Skeletal muscle tissue (tissue), 4 donors: Measurements from ENCODE around the gene DUSP2. TPM values are rescaled to one million over a fixed set of nuclear protein-coding genes. Genes with fewer than 3 reads are reported as not detected.

Source experiments
- H3K27ac ChIP-seq: one replicate; pipeline ENCODE4 v1.7.0; 2013; ENCODE audit warnings: mild to moderate bottlenecking, low read depth, low read length, inconsistent platforms
- H3K27me3 ChIP-seq, 3 donors: one replicate each; pipeline ENCODE4 v1.7.0; 2013; ENCODE audit warnings: low read length in 3 of 3; ENCODE audit not compliant: control insufficient read depth in 3 of 3, insufficient read depth in 3 of 3
- H3K36me3 ChIP-seq, 3 donors: one replicate each; pipeline ENCODE4 v1.7.0; 2013; ENCODE audit warnings: low read length in 3 of 3; ENCODE audit not compliant: control insufficient read depth in 3 of 3, insufficient read depth in 3 of 3
- H3K4me1 ChIP-seq, 3 donors: one replicate each; pipeline ENCODE4 v1.7.0; 2013; ENCODE audit warnings: low read length in 3 of 3, mild to moderate bottlenecking in 3 of 3; ENCODE audit not compliant: control insufficient read depth in 3 of 3, insufficient read depth in 3 of 3
- H3K4me3 ChIP-seq, 3 donors: one replicate each; pipeline ENCODE4 v1.7.0; 2013; ENCODE audit warnings: low read length in 3 of 3
- H3K9ac ChIP-seq, 3 donors: one replicate each; pipeline ENCODE4 v1.7.0; 2013; ENCODE audit warnings: low read length in 3 of 3, mild to moderate bottlenecking in 3 of 3, moderate library complexity in 2 of 3, low read depth in 1 of 3
- H3K9me3 ChIP-seq, 3 donors: one replicate each; pipeline ENCODE4 v1.7.0; 2013; ENCODE audit warnings: low read length in 3 of 3; ENCODE audit not compliant: control insufficient read depth in 3 of 3
- total RNA-seq: library from RNA; depleted of rRNA; stranded (reverse); fragments of >200 nt; gene quantifications from one replicate; pipeline ENCODE4 v1.2.3, GENCODE V29; 2014
- donor health status: Osteomylitis.

The DUSP2 gene
- total RNA-seq, 1 donor from 2014 or later = 4.2 TPM

DNA sequence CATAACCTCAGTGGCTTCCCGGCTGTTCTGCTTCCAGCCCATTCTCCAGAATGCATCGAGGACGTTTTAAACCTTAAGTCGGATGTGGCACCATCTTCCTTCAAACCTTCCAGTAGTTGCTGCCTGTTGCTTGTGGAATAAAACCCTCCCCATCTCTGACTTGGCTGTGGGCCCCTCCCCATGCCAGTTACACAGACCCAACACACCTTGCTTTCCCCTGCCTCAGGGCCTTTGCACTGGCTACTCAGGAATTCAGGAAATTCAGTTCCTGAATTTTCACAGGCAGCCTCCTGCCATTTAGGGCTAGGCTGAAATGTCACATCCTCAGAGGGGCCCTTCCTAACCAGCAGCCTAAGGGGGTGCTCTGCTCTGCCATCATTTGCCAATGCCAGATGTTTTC lies 23.8 kb downstream of the DUSP2 start:
- Histone ChIP-seq H3K27ac (no peak overlapping the region), H3K36me3 (no peaks in the 10 kb centered on the region), H3K27me3 (peaks cover 4 to 37% (median 34%) of the 10 kb centered on the region in 3 donors), H3K9ac (no peak overlapping the region), H3K4me3 (no peak overlapping the region), H3K9me3 (no peaks in the 10 kb centered on the region), H3K4me1 (peaks cover 14 to 24% (median 19%) of the 10 kb centered on the region in 3 donors)

- no peak overlapping the region for H3K9ac ChIP-seq
- H3K27me3 ChIP-seq = peaks cover 7 to 40% (median 38%) of the 10 kb centered on the region in 3 donors
- H3K9me3 ChIP-seq = no peaks in the 10 kb centered on the region
- H3K36me3 ChIP-seq = no peaks in the 10 kb centered on the region
- peaks cover 14 to 27% (median 19%) of the 10 kb centered on the region in 3 donors for H3K4me1 ChIP-seq
- no peak overlapping the region for H3K4me3 ChIP-seq
- H3K27ac ChIP-seq = no peak overlapping the region
These were observed 24.2 kb downstream of the DUSP2 start for GRCh38 chr2:96120991-96121390.

- H3K27ac ChIP-seq = no peak overlapping the region
- H3K4me1 ChIP-seq = peaks cover 14 to 28% (median 19%) of the 10 kb centered on the region in 3 donors
- H3K27me3 ChIP-seq = peaks cover 14 to 48% (median 44%) of the 10 kb centered on the region in 3 donors
- H3K4me3 ChIP-seq = no peak overlapping the region
- no peaks in the 10 kb centered on the region for H3K36me3 ChIP-seq
- no peaks in the 10 kb centered on the region for H3K9me3 ChIP-seq
- H3K9ac ChIP-seq = no peak overlapping the region
These were observed 25.0 kb downstream of the DUSP2 start for GRCh38 chr2:96120091-96120720.

GRCh38 chr2:96119389-96119751 lies 25.9 kb downstream of the DUSP2 start:
- H3K9me3 ChIP-seq = no peaks in the 10 kb centered on the region
- H3K27me3 ChIP-seq = peaks cover 18 to 50% (median 46%) of the 10 kb centered on the region in 3 donors

GRCh38 chr2:96118698-96119388 lies 26.4 kb downstream of the DUSP2 start:
- H3K4me3 ChIP-seq = no peak overlapping the region
- H3K27ac ChIP-seq = no peak overlapping the region
- no peaks in the 10 kb centered on the region for H3K36me3 ChIP-seq
- peaks cover 14 to 28% (median 19%) of the 10 kb centered on the region in 3 donors for H3K4me1 ChIP-seq
- peaks cover 22 to 55% (median 47%) of the 10 kb centered on the region in 3 donors for H3K27me3 ChIP-seq
- no peaks in the 10 kb centered on the region for H3K9me3 ChIP-seq
- H3K9ac ChIP-seq = no peak overlapping the region

More at GRCh38 chr2:96119389-96119751, 25.9 kb downstream of the DUSP2 start:
- H3K4me3 ChIP-seq = no peak overlapping the region
- H3K36me3 ChIP-seq = no peaks in the 10 kb centered on the region
- H3K27ac ChIP-seq = no peak overlapping the region
- peaks cover 14 to 28% (median 19%) of the 10 kb centered on the region in 3 donors for H3K4me1 ChIP-seq
- no peak overlapping the region for H3K9ac ChIP-seq

GRCh38 chr2:96117701-96118588 lies 27.3 kb downstream of the DUSP2 start:
- peaks cover 22 to 49% (median 44%) of the 10 kb centered on the region in 3 donors for H3K27me3 ChIP-seq

GRCh38 chr2:96116879-96117533 lies 28.2 kb downstream of the DUSP2 start:
- no peaks in the 10 kb centered on the region for H3K9me3 ChIP-seq
- peaks cover 22 to 49% (median 44%) of the 10 kb centered on the region in 3 donors for H3K27me3 ChIP-seq
- H3K36me3 ChIP-seq = no peaks in the 10 kb centered on the region
- H3K4me1 ChIP-seq = peaks cover 14 to 28% (median 21%) of the 10 kb centered on the region in 3 donors
- peak overlapping the region in 2 of 3 donors; percentile 23 to 64 for H3K9ac ChIP-seq
- no peak overlapping the region for H3K27ac ChIP-seq
- H3K4me3 ChIP-seq = peak overlapping the region in 2 of 3 donors; percentile 22 to 50

More at GRCh38 chr2:96117701-96118588, 27.3 kb downstream of the DUSP2 start:
- no peak overlapping the region for H3K27ac ChIP-seq
- peaks cover 14 to 28% (median 19%) of the 10 kb centered on the region in 3 donors for H3K4me1 ChIP-seq
- no peaks in the 10 kb centered on the region for H3K9me3 ChIP-seq
- H3K36me3 ChIP-seq = no peaks in the 10 kb centered on the region
- no peak overlapping the region for H3K9ac ChIP-seq
- no peak overlapping the region for H3K4me3 ChIP-seq

- H3K4me3 ChIP-seq = peak within 1 kb of the TSS in 2 of 3 donors; percentile 50 to 58
- peaks cover 14 to 28% (median 22%) of the 10 kb centered on the region in 3 donors for H3K4me1 ChIP-seq
- peak within 1 kb of the TSS in 2 of 3 donors; percentile 23 to 66 for H3K9ac ChIP-seq
- no peaks in the 10 kb centered on the region for H3K9me3 ChIP-seq
- no peaks in the 10 kb centered on the region for H3K36me3 ChIP-seq
- H3K27me3 ChIP-seq = peaks cover 22 to 44% (median 44%) of the 10 kb centered on the region in 3 donors
- H3K27ac ChIP-seq = no peak within 1 kb of the TSS
These were observed 28.8 kb downstream of the DUSP2 start, which contains the start of gene ADRA2B for GRCh38 chr2:96116424-96116878. ADRA2B (minus strand) TSS chr2:96116571; CDS start chr2:96116149, 422 bp downstream.
